Ascending aorta (tissue), 2 donors: ENCODE data around the gene KCTD7. TPM values are rescaled to one million over a fixed set of nuclear protein-coding genes. Genes with fewer than 3 reads are reported as not detected.
"Not testable (repeated sequence)": the region's sequence is repeated elsewhere in the genome, so short reads cannot be mapped to it uniquely, and the experiment has no call there.

Experiments used
- DNase-seq, 2 donors: peaks; one replicate each; pipeline ENCODE4 v3.0.0-alpha.2; 2019; ENCODE audit warnings: low spot score in 2 of 2
- H3K27ac ChIP-seq, 2 donors: fragments of 200-600 bp; sonication (generic); one replicate each; pipeline ENCODE4 v1.5.1; 2016 to 2017; ENCODE audit warnings: mild to moderate bottlenecking in 1 of 2
- H3K27me3 ChIP-seq: fragments of 200-600 bp; sonication (generic); one replicate; pipeline ENCODE4 v1.5.1; 2017
- H3K36me3 ChIP-seq, 2 donors: fragments of 200-600 bp; sonication (generic); one replicate each; pipeline ENCODE4 v1.5.1; 2016
- H3K4me1 ChIP-seq, 2 donors: fragments of 200-600 bp; sonication (generic); one replicate each; pipeline ENCODE4 v1.5.1; 2016 to 2017; ENCODE audit warnings: mild to moderate bottlenecking in 1 of 2
- H3K4me3 ChIP-seq, 2 donors: fragments of 200-600 bp; sonication (generic); one replicate each; pipeline ENCODE4 v1.5.1; 2016 to 2017; ENCODE audit warnings: mild to moderate bottlenecking in 1 of 2
- H3K9me3 ChIP-seq, 2 donors: fragments of 200-600 bp; sonication (generic); one replicate each; pipeline ENCODE4 v1.5.1; 2016
- CTCF ChIP-seq, 3 experiments: fragments of 200-600 bp in 2 of 3; fragments of 450-650 bp in 1 of 3; sonication (generic) in 2 of 3; IDR thresholded peaks; one replicate each; pipeline ENCODE4 v1.5.1; 2016 to 2019; ENCODE audit warnings: antibody characterized with exemption in 3 of 3, mild to moderate bottlenecking in 1 of 3, moderate library complexity in 1 of 3
- intact Hi-C: fragments of 100-400 bp; cut with DNase I; formaldehyde crosslinking; loops from one replicate; pipeline ENCODE4 v1.15.1; 2023
- total RNA-seq: library from RNA; depleted of rRNA; stranded (reverse); fragments of >200 nt; gene quantifications from one replicate; pipeline ENCODE4 v1.1.0, GENCODE V29; 2016

KCTD7 gene
- total RNA-seq, 1 donor from 2014 or later, result 12.5 TPM

GRCh38 chr7:66634816-66635215 lies 6.1 kb downstream of the KCTD7 start:
- intact Hi-C loops, result no loop called here
- H3K27ac ChIP-seq, result no peak overlapping the region
- H3K36me3 ChIP-seq, result peaks cover 30 to 53% of the 10 kb centered on the region in 2 donors
- TF ChIP-seq CTCF (IDR thresholded peaks at IDR 0.05), result no peak
- H3K4me1 ChIP-seq, result peaks cover 6 to 8% of the 10 kb centered on the region in 2 donors
- H3K27me3 ChIP-seq, result no peaks in the 10 kb centered on the region
- no peak overlapping the region for H3K4me3 ChIP-seq
- DNase-seq, result no peak
- H3K9me3 ChIP-seq, result no peaks in the 10 kb centered on the region

- DNase-seq, H3K4me3 ChIP-seq, intact Hi-C loops, H3K27ac ChIP-seq, H3K4me1 ChIP-seq, H3K27me3 ChIP-seq, H3K9me3 ChIP-seq: not testable (repeated sequence)
- H3K36me3 ChIP-seq, result peaks cover 34 to 59% of the 10 kb centered on the region in 2 donors
Measured at GRCh38 chr7:66635322-66635981, 6.8 kb downstream of the KCTD7 start.

GRCh38 chr7:66635982-66636546 lies 7.4 kb downstream of the KCTD7 start:
- H3K27me3 ChIP-seq, H3K27ac ChIP-seq, DNase-seq, H3K9me3 ChIP-seq, intact Hi-C loops, H3K4me3 ChIP-seq, H3K4me1 ChIP-seq: not testable (repeated sequence)
- peaks cover 40 to 65% of the 10 kb centered on the region in 2 donors for H3K36me3 ChIP-seq

- no peak for DNase-seq
- no peak for TF ChIP-seq CTCF (IDR thresholded peaks at IDR 0.05)
- H3K27me3 ChIP-seq, result no peaks in the 10 kb centered on the region
- no peak overlapping the region for H3K27ac ChIP-seq
- H3K4me3 ChIP-seq, result no peak overlapping the region
- H3K4me1 ChIP-seq, result no peaks in the 10 kb centered on the region
- H3K9me3 ChIP-seq, result no peaks in the 10 kb centered on the region
- H3K36me3 ChIP-seq, result peaks cover 59 to 85% of the 10 kb centered on the region in 2 donors
- intact Hi-C loops, result no loop called here
Measured at GRCh38 chr7:66638309-66639099, 9.8 kb downstream of the KCTD7 start.

GRCh38 chr7:66639773-66640172 lies 11.1 kb downstream of the KCTD7 start:
- H3K4me1 ChIP-seq, result no peaks in the 10 kb centered on the region
- no peak overlapping the region for H3K27ac ChIP-seq
- no peak for DNase-seq
- intact Hi-C loops, result no loop called here
- H3K9me3 ChIP-seq, result no peaks in the 10 kb centered on the region
- H3K4me3 ChIP-seq, result no peak overlapping the region
- no peak for TF ChIP-seq CTCF (IDR thresholded peaks at IDR 0.05)
- no peaks in the 10 kb centered on the region for H3K27me3 ChIP-seq
- peaks cover 60 to 84% of the 10 kb centered on the region in 2 donors for H3K36me3 ChIP-seq

GRCh38 chr7:66640802-66641525 lies 12.3 kb downstream of the KCTD7 start:
- Histone ChIP-seq H3K36me3 (peaks cover 60 to 81% of the 10 kb centered on the region in 2 donors), H3K27me3 (no peaks in the 10 kb centered on the region), H3K27ac (no peak overlapping the region), H3K9me3 (no peaks in the 10 kb centered on the region), H3K4me3 (no peak overlapping the region), H3K4me1 (no peaks in the 10 kb centered on the region)
- DNase-seq, result no peak
- intact Hi-C loops, result no loop called here
- TF ChIP-seq CTCF (IDR thresholded peaks at IDR 0.05), result no peak
